GM19023 (cell line): ENCODE results near the gene TMEM72.

Experiments
- ATAC-seq: cut with Tn5 transposase; IDR thresholded peaks from one replicate; pipeline ENCODE4 v1.9.1; 2021; ENCODE audit warnings: mild to moderate bottlenecking, moderate library complexity; ENCODE audit not compliant: unreplicated experiment

TMEM72 gene

GRCh38 chr10:44916429-44916828 is 5.3 kb downstream of the TMEM72 start:
- ATAC-seq: no peak

- no peak for ATAC-seq
Observed at GRCh38 chr10:44917848-44918247, 6.7 kb downstream of the TMEM72 start.

- ATAC-seq: no peak
Observed at GRCh38 chr10:44920252-44920651, 9.1 kb downstream of the TMEM72 start.

DNA sequence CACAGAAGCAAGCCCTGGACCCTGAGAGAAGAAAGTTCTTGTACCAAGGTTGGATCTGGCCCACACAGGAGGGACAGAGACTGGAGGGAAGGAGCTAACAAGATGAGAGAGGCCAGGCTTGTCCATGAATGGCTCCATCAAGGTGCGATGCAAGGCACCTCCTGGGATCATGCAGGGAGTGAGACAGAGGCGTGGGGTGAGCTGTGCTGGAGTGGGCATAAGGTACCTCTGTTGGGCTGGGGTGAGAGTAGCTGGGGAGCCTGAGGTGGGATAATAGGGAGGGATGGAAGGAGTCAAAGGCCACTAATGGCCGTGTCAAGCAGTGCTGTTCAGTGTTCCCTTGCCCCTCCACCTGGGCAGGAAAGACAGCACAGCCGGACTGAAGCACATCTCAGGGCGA is 9.9 kb downstream of the TMEM72 start:
- no peak for ATAC-seq

GRCh38 chr10:44921506-44921905 is 10.4 kb downstream of the TMEM72 start:
- ATAC-seq: no peak

- no peak for ATAC-seq
Observed at GRCh38 chr10:44922021-44922420, 10.9 kb downstream of the TMEM72 start.

DNA sequence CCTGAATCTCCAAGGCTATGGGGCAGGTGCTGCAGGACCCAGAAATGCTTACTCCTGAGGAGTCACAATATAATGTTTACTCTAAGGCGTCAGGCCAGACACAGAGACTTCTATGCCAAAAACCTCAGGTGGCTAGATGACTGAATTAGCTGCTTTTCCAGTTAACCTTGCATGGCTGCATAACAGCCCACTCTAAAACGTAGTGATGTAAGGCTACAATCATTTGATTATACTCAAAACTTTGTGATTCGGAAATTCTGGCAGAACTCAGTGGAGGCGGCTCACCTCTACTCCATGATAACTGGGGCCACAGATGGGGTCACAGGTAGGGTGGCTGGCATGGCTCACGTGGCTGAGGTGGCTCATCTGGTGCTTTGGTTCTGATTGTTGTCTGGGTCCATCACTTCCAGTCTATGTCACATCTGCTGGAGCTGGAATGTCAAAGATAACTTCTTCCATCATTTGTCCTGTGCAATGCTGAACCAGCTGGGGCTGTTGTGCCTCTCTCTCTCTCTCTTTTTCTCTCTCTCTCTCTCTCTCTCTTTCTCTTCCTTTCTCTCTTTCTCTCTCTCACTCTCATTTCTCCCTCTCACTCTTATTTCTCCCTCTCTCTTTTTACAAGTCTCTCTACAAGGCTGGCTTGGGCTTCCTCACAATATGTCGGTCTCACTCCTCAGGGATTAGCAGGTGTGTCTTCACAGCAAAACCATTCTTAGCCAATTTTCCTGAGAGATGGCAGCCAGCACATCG is 11.8 kb downstream of the TMEM72 start:
- no peak for ATAC-seq

- ATAC-seq: no peak
Observed at GRCh38 chr10:44923611-44924010, 12.5 kb downstream of the TMEM72 start.

DNA sequence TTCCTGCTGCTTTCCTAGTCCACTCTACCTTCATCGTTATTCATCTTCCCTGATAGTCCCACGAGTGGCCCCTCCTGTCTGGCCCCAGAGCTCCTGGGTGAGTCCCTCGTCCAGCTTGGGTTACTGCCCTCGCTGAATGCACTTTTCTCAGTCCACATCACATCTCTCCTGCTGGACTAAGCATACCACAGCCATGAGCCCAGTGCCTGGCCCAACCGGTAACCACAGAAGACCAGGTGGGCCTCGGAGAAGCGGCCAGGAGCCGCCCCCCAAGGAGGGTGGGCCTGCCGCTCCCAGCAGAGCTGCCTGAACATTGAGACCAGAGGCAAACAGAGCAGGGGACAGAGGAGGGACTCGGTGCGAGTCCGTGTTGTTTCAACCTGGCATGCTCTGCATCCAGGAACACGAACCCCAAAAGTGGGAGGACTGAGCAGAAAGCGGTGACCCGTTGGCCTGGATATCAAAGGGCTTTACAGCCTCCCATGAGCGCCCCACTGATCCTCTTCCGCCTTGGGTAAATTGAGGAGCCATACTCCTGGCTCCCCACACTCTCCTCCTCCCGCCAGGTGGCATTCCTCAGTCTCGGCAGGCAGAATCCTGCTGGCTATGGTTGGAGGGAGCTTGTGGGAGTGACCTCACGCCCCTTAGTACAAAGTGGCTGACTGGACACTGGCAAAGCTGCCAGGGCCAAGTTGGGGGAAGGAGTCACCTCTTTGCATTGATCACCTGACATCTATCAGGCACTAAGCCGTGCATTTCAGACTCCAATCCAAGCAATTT is 13.3 kb downstream of the TMEM72 start:
- ATAC-seq: no peak

DNA sequence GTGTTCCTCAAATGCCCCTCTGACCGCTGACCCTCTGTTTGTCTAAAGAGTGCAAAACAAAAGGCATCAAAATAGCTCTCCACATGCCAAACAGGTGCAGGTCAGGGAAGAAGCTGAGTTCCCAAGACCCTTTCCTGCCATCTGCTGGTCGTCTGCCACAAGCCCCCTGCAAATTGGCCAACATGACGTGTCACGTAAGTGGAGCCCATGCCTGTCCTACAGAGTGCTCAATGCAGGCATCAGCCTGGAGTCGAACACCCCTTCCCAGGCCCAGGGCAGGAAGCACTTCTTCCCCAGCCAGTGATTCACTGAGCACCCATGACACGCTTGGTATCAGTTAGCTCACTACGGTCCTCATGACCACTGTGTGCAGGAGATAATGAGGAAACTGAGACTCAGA is 14.1 kb downstream of the TMEM72 start:
- no peak for ATAC-seq

DNA sequence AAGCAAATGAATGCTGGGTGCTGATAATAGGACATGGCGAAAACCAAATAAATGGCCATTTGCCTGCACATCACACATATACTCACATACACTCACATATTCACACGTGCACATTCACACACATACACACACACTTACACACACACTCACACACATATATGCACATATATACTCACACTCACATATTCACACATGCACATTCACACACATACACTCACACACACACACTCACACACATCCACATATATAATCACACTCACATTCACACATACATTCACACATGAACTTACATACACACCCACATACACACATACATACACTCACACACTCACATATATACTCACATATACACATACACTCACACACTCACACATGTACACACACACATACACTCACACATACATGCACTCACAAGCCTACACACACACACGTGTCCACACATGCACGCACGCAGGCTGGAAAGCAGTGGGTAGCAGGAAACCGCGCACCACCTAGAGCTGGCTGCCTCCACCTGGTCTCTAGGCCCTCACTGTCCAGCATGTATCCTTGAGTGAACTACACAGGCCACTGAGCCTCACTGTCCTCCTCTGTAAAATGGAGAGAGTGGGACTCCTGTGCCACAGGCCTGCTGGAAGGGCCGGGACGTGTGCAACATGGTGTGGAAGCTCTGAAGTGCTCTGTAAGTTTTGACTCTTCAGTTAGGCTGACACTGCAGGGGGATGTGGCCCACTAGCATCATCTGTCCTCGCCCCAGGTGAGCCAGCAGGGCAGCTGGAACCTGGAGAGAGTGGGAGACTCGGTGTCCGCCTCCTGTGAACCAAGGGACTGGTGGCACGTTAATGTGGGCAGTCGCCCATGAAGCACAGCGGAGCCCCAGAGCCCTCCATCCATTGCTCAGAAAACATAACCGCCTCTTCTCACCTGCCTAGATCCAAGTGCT is 14.9 kb downstream of the TMEM72 start:
- ATAC-seq: no peak

DNA sequence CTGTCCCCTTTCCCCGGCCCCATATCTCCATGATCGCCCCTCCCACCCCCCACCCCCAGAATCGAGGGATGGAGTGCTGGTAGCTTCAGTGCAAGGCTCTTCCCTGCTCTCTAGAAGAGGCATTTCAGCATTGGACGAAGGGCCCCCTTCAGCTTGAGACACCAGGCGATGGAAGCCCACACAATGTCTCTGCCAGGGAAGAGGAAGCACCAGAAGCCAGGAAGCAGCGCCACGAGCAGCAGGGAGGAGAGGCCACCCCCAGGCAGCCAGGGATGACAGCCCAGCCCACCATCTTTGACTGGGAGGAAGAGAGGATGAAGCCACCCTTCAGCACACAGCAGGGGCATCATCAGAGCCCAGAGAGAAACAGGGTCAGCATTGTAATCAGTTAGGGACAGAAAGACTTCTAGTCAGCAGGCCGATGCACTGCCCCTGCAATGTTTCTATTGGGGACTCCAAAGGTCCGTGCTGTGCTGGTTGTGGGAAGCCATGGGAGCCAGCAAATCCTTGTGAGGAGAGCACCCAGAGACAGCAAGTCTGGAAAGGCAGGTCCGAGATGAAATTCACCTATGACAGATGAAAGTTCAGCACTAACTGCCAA is 15.7 kb downstream of the TMEM72 start:
- ATAC-seq: no peak

GRCh38 chr10:44927352-44927751 is 16.2 kb downstream of the TMEM72 start:
- ATAC-seq: no peak

DNA sequence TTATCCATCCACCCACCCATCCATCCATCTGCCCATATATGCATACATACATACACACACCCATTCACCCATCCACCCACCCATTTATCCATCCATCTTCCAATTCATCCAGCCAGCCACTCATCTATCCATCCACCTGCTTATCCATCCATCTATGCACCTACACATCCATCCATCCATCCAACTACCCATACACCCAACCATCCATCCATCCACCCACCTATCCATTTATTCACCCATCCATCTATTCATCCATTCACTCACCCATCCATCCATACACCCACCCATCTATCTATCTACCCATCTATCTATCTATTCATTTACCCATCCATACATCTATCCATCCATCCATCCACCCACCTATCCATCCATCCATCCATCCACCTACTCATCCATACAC is 17.3 kb downstream of the TMEM72 start:
- no peak for ATAC-seq

DNA sequence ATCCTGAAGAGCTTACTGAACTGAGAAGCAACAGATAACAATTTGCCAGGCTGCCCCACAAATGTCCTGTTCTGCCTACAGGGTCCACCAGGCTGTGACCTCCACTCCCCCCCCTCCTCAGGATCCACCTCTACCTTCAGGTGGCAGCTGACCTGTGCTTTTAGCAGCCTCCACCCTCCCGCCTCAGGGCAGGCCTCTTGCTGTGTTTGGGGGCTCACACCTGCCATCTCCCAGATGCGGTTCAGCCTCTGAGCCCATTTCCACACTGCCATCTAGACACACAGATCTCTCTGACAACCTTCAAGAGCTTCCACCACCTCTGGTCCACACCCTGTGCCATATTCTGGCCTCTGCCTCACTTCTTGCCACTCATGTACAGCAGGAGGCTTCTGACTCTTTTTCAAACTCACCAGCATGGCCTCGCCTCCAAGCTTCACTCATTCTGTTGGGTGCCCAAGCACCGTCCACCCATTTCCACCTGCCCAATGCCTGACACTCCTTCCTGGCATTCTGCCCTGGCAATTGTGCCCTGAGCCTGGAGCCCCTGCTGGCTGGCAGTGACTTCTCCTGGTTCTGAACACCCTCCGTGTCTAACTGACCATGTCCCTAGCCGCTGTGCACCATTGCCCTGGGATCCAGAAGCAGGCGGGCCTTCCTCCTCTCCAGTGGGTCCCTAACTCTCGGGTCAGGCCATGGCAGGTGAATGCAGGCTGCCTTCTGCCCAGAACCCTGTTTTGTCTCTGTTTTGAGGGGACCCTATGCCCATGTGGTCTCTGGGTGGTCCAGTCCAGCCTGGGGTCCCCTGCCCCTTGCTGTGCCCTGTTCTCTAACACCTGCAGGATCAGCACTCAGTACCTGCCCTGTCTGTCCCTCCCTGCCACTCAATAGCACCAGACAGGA is 18.5 kb downstream of the TMEM72 start:
- no peak for ATAC-seq

- ATAC-seq: no peak
Observed at GRCh38 chr10:44930904-44931620, 19.9 kb downstream of the TMEM72 start.

DNA sequence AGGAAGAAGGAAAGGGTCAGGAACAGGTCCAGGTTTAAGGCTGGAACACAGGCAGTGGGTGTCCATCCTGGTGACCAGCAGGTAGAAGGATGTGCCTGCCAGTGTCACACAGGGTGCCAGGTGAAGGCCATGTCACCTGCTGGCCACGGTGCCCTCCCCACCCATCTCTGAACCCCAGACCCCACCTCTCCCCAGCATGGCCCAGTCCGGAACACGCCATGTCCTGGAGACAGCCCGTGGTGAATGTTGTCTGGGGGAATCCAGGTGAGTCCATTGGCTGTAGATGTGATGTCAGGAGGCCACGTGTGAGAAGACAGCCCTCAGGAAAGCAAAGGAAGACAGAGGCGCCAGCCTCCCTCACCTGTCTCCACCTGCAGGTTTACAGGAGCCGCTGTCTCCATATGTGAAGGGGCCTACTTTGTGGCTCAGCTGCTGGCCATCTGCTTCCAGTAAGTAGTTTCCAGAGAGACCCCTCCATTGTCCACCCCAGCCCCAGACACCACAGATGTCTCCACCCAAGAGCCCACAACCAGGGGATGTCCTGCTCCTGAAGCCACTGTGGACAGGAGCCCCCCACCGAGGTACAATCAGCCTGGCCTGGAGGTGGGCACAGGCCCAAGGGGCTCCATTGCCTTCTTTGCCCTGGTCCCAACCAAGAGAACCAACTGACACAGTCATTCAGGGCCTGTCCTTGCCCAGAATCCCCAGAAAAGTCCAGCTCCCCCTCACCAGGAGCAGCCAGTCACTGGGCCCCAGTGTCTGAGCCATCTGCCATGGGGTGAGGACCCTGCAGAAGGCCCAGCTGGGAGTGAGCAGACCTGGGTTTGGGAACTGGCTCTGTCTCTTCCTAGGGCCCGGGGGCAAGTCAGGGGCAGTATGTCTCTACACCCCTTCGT is 20.7 kb downstream of the TMEM72 start:
- no peak for ATAC-seq
